LNCAP (cell line): ENCODE results near the gene FAM200C.

Experiments
- TF ChIP-seq, protein P1 (sequence below): fragments of 450-650 bp; IDR thresholded peaks from 2 replicates; pipeline ENCODE4 v1.5.1; 2017; ENCODE audit warnings: mild to moderate bottlenecking

The FAM200C gene

DNA sequence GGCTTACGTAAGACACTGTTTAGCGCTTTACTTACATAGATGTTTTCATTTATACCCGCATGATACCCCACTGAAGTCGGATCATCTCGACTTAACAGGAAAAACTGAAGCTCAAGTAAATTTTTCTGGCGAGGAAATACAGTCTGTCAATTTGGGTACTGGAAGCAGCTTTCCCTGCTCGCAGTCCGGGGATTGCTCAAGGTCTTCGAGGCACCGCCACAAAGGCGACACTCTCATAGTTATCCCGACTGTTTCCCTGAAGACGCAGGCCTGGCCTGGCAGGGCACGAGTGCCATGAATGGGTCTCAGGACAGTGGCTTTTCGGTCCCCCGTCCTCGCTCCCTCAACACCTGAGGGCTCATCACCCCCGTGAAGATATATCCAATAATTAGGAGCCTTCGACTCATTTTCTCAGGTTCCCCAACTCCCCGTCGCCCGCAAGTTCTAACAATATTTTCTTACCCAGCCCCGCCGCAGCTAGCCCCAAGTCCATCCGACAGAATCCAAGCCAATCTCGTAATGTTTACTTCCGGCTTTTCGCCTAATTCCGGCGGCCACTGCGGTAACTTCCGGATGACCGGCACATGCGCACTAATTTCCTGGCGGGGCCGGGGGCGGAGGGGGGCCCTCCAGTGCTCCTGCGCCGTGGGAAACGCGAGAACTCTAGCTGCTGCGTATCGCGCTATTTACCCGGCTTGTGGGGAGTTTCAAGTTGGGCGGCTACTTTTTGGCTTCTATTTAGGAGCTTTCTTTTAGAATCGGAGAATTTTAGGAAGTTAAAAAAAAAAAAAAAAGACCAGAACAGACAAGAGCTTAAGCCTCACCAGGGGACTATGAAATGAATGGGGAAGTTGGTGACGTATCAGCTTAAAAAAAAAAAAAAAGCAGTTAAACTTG, 19.0 kb upstream of the FAM200C start, which contains the start of gene SLU7:
Gene SLU7 (minus strand): TSS at position 521 of the 897 bp plus-strand sequence. CDS start 3,787 bp downstream, outside the sequence.
- TF ChIP-seq, protein P1, sequence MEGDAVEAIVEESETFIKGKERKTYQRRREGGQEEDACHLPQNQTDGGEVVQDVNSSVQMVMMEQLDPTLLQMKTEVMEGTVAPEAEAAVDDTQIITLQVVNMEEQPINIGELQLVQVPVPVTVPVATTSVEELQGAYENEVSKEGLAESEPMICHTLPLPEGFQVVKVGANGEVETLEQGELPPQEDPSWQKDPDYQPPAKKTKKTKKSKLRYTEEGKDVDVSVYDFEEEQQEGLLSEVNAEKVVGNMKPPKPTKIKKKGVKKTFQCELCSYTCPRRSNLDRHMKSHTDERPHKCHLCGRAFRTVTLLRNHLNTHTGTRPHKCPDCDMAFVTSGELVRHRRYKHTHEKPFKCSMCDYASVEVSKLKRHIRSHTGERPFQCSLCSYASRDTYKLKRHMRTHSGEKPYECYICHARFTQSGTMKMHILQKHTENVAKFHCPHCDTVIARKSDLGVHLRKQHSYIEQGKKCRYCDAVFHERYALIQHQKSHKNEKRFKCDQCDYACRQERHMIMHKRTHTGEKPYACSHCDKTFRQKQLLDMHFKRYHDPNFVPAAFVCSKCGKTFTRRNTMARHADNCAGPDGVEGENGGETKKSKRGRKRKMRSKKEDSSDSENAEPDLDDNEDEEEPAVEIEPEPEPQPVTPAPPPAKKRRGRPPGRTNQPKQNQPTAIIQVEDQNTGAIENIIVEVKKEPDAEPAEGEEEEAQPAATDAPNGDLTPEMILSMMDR = no peak

GRCh38 chr5:160398806-160399205, 1.0 kb downstream of the FAM200C start:
- TF ChIP-seq, protein P1 = no peak

DNA sequence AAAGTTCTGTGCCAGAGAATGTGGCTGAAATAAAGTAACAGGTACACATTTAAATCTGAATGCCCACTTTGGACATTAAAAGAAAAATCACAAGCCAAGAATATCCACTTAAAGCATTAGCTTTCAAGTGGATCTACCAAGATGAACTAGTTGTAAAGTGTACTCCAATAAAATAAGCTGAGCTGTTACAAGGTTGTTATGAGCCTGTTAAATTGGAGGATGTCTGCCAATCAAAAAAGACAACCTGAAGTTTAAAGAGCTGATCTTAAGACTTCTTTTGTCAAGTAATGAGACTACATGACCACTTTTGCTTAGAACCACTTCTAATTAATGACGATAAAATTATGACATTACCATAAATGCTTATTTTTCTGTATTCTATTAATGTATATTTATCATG, 2.4 kb downstream of the FAM200C start:
- TF ChIP-seq, protein P1 = no peak

DNA sequence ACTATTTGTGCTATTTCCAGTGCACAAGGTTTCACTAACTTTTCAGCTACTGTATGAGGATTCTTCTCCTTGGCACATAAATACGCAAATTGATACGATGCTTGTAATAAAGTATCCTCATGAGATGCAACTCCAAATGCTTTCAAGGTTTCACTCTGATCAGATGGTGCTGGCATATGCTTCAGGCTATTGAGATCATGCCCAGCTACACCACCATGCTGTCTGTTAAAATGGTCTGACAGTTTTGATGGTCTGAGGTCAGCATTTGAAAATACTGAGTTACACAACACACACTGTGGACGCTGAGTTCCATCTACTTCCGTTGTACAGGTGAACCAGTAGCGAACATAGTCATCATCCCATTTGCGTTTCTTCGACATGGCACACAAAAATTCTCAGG, 4.7 kb downstream of the FAM200C start:
- TF ChIP-seq, protein P1 = no peak

GRCh38 chr5:160390787-160391696, 8.8 kb downstream of the FAM200C start:
- TF ChIP-seq, protein P1 = peak; percentile 61; the same call in 1 of the 2 replicates

- TF ChIP-seq, protein P1 = no peak
Observed at GRCh38 chr5:160387445-160387844, 12.4 kb downstream of the FAM200C start.

DNA sequence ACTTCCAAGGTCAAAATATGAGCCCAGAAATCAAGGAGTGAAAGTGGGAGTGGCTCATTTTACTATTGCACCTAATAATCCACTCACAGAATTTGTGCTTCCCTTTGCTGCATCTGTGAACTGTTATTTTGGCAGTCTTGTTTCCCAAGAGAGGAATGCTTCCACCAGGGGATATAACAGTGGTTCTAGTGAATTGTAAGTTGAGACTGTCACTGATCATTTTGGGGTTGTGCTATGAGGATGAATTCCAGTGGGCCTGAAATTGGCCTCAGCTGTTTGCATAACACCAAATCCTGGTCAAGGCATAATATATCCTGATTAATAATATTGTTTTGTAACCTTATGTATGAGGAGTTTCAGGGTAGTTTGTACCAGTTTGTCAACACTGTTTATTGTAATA, 14.4 kb downstream of the FAM200C start:
- TF ChIP-seq, protein P1 = no peak
